Vagina (tissue), 2 donors: ENCODE results near the gene LIN7A.

ENCODE experiments used
- CTCF ChIP-seq, 3 experiments: fragments of 450-650 bp in 2 of 3; fragments of 200-600 bp in 1 of 3; sonication (generic) in 1 of 3; IDR thresholded peaks; one replicate each; pipeline ENCODE4 v1.5.1; 2017 to 2019; ENCODE audit warnings: antibody characterized with exemption in 3 of 3, mild to moderate bottlenecking in 2 of 3, moderate library complexity in 2 of 3
- POLR2A ChIP-seq, 2 donors: fragments of 450-650 bp; IDR thresholded peaks; one replicate each; pipeline ENCODE4 v1.6.1; 2017; ENCODE audit warnings: antibody characterized with exemption in 2 of 2, mild to moderate bottlenecking in 2 of 2, moderate library complexity in 2 of 2
- POLR2AphosphoS5 ChIP-seq, 2 donors: sonication (generic); formaldehyde crosslinking; IDR thresholded peaks; one replicate each; pipeline ENCODE4 v1.9.0; 2017; ENCODE audit warnings: antibody characterized with exemption in 2 of 2, mild to moderate bottlenecking in 2 of 2, low read depth in 1 of 2; ENCODE audit not compliant: insufficient read depth in 1 of 2

DNA sequence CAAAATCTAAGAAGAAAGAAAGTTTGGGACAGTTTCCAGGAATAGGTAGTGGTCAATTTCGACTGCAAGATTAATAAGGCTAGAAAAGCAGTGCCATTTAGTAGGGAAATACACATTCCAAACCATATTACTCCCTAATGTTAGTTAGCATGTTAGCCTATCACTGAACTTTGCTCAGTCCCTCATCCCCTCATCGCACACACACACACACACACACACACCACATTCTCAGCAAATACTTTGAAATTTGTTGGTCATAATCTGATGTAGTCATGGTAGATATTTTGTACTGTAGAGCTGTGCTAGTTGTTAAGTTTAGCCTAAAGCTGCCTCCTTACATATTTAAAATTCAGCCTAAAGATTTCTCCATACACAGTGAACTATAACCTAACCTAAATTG, 157.0 kb downstream of the LIN7A start:
- no peak for TF ChIP-seq CTCF (IDR thresholded peaks at IDR 0.05)
- TF ChIP-seq POLR2AphosphoS5 (IDR thresholded peaks at IDR 0.05; ENCODE audit: insufficient read depth in 1 of 2, low read depth in 1 of 2): no peak
- TF ChIP-seq POLR2A (IDR thresholded peaks at IDR 0.05): no peak
